ENCODE measurements around the gene NAV2.

Gene NAV2

DNA sequence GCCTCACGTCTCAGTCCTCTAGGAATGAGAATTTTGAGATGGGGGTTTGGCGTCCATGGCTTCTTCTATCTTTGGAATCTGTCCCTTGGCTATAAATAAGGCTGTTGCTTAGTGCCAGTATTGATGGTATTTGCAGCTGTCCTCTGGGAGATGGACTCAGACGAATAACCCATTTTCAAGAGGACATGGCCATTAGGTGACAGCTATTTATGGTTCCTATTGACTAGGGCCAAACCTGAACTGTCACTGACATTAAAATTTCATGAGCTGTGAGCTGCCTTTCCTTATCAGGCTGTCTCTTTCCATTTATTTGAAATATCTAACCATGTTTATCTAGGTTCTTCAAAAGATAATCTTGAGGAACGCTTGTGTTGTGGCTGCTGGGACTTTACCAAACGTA, 92.7 kb downstream of the NAV2 start:
- in situ Hi-C loops (cut with HindIII; ENCODE audit: low sequenced_read_pairs), result no loop called here

DNA sequence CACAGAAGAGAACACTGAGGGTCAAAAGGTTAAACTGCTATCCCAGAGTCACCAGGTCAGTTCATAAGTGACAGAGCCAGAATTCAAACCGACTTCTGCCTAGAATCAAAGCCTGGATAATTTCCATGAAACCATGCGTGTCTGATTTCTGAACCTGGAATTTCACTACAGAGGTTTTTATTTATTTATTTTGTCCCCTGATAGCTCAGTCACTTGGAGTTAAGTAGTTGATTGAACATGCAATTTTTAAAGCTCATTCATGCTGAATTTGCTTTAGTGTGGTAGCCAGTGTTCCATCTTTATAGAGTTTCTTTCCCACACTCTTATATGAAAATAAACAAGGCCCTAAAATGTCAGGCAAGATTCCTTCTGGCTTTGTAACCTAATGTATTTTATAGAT, 93.2 kb downstream of the NAV2 start:
- in situ Hi-C loops (cut with HindIII; ENCODE audit: low sequenced_read_pairs), result no loop called here

DNA sequence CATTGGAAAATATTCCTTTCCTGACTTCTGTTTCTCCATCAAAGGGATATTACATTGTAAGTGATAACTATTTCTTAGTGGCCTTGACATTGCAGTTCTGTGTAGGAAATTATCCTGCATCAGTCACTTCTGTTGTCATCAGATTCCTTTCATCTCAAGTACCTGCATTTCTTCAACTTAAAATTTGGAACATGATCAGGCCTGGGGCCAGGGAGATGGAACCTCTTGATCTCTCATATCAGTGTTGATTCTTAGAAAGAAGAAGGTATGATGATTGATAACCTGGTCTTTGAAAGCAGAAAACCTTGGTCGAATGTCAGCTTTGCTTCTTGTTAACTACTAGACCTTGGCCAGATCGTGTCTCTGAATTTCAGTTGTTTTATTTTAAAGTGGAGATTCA, 93.6 kb downstream of the NAV2 start:
- in situ Hi-C loops (cut with HindIII; ENCODE audit: low sequenced_read_pairs), result no loop called here

DNA sequence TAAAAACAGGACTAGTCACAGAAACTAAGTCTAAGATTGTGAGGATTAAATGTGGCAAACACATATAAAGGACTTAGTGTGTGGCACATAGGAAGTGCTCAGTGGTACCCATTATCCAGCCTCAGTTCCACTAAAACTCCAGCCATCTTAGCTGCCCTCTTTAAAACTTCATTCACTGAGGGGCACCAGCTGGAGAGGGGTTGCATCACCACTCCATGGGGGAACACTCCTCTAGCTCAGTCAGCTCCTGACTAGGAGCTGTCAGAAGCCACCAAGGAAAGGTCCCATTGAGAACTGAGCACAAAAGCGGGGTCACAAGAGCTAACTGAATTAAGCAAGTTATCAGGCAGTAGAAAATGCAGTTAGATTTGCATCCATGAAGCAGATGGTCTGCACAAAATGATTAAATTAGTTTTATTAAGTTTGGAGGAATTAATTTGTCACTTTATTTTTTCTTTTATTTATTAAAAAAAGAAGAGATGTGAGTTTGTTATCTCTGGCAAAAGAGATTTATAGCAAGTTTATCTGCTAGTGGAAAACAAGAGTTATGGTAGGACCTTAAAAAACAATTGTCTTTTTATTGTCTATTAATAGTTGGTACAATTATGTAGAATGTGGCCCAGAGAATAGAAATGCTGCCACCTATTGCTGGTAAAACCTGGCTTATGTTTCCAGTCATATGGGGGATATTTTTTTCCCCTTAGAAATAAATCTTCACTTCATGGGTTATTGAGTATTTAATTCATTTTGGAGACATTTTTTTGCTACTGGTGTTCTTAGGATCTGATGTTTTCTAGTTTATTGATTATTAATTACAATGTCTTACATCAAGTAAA, 95.7 kb downstream of the NAV2 start:
- in situ Hi-C loops (cut with HindIII; ENCODE audit: low sequenced_read_pairs), result no loop called here

DNA sequence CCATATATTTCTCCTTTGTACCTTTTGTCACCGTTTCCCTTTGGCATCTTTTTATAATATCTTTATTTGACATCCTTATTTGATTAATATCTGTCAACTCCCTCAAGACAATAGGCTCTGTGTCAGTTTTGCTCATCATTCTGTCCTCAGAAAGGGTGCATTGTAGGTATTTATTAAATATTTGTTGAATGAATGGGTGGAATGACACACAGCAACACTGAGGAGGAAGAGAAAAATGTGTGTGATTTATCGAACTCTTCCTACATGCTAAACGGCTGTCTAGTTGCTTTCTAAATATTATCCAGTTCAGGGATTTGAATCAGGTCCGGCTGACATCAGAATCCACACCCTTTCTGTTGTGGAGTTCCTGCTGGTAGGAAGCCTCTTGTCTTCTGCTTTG, 98.2 kb downstream of the NAV2 start:
- in situ Hi-C loops (cut with HindIII; ENCODE audit: low sequenced_read_pairs), result no loop called here

DNA sequence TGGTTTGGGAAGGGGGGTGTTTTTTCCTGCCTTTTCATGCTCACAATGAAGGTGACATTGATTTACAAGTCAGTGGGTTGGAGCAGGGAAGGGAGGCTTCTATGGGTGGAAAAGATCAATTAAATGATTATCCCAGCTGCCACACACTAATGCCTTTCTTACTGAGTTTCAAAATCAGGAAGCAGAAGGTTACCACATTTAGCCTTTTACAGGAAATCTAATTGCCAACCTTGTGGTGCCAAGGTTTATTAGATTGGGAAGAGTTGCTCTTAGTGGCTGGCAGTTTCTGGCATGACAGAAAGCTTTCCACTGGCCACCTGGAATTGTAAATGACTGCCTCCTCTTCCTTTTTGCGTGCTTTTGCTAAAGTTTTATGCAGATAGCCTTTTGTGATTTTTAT, 98.7 kb downstream of the NAV2 start:
- in situ Hi-C loops (cut with HindIII; ENCODE audit: low sequenced_read_pairs), result no loop called here

DNA sequence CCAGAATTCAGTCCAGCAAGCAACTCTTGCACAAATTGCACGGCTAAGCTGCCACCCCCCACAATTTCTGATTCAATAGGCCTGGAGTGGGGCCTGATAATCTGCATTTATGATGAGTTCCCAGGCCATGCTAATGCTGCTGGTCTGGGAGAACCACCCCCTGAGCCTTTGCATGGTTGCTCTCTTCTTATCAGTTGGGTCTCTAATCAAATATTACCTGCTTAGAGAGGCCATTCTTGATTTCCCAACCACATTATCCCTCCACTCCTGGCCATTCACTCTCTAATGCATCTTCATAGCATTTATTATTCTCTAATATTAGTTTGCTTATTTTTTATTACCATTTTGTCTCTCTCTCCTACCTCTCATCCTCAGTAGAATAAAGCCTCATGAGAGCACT, 99.5 kb downstream of the NAV2 start:
- in situ Hi-C loops (cut with HindIII; ENCODE audit: low sequenced_read_pairs), result no loop called here

DNA sequence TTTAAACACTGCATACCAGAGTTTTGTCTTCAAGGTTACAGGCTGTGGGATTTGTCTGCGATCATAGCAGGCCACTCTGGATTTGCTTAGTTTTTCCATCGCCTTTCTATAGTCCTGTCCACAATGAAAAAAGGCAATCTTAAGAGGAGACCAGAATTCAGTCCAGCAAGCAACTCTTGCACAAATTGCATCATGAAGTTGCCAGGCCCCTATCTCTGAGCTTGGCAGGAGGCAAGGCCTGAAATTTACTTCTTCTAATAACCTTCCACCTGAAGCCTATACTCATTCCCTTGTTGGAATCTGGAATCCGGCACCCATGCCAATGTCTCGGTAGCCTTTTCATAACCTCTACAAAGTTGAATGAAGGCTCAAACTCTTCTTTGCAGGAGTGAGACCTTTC, 100.1 kb downstream of the NAV2 start:
- in situ Hi-C loops (cut with HindIII; ENCODE audit: low sequenced_read_pairs), result no loop called here

DNA sequence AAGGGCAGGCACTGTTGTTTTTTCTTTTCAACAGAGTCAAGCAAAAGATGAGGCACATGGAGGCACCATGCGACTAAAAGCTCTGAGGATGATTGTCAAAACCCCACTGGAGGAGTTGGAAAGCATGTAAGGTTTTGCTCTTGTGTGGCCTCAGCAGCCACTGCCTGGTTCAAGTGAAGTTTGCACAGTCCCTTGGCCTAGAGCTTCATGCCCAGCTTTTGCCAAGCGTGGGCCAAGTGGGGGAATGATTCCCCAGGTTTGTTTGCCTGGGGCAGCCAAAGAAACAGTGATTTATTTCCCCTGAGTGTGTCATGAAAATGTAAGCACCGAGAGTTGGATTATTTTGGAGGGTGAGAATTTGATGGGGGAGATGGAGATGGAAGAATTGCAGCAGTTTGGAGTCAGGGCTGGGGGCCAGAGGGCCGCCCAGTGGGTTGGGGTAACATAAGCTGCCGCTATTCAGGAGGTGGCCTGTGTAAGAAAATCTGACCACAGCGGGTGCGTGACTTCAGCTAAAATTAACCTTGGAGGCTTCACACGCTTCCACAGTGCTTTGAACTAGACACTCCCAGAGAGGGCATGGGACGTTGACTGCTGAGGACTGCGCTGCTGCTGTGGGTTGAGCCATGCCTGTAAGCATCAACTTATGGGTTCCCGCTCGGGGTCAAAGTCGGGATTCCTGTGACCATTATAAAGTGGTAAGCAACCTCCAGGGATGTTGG, 100.7 kb downstream of the NAV2 start:
- in situ Hi-C loops (cut with HindIII; ENCODE audit: low sequenced_read_pairs), result no loop called here

DNA sequence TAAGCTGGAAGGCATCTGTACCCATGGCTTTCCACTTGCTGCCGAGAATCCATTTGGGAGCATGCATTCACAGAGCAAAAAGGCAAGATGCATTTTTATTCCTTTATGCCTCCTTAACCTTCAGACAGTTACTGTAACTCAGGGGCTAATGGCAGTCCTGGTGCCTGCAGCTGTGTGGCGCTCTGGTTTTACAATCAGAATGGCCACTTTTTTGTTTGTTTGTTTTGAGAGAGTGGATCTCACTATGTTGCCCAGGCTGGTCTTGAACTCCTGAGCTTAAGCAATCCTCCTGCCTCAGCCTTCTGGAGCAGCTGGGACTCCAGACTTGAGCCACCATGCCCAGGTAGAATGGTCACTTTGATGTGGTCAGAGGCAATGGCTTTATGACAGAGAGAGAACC, 101.8 kb downstream of the NAV2 start:
- in situ Hi-C loops (cut with HindIII; ENCODE audit: low sequenced_read_pairs), result no loop called here

DNA sequence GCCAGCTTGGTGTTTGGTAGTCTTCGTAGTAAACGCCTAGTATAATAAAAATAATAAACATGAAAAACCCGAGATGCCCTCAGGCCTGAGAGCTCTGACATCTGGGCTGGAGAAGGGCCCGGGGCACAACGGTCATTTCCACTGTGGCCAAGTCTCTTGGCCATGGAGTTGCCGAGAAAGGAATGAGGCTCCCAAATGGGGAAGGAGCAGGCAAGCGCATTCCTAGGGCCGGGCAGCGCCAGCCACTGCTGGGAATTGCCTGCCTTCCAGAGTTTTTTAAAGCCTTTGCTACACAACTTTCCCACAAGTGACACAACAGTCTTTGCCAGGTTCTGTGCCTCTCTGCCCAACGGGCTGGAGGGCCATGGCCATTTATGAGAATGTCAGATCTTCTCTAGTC, 103.4 kb downstream of the NAV2 start:
- in situ Hi-C loops (cut with HindIII; ENCODE audit: low sequenced_read_pairs), result no loop called here

DNA sequence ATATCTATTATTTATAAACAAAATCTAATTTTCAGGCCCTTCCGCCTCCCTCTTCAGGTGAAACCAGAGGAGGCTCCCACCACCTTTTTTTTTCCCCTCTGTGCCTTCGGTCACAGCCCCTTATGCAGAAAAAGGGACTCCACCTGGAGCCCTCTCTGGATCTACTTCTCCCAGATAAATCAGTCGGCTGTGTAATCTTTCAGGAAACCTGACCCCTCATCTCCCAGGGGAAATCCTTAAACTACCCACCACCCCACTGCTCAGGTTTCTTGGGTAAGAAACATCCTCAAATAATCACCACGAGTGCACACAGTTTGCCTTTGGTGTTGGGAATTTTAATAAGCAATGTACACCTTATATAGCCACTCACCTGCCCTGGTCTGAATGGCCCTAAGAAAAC, 104.2 kb downstream of the NAV2 start:
- in situ Hi-C loops (cut with HindIII; ENCODE audit: low sequenced_read_pairs), result no loop called here

DNA sequence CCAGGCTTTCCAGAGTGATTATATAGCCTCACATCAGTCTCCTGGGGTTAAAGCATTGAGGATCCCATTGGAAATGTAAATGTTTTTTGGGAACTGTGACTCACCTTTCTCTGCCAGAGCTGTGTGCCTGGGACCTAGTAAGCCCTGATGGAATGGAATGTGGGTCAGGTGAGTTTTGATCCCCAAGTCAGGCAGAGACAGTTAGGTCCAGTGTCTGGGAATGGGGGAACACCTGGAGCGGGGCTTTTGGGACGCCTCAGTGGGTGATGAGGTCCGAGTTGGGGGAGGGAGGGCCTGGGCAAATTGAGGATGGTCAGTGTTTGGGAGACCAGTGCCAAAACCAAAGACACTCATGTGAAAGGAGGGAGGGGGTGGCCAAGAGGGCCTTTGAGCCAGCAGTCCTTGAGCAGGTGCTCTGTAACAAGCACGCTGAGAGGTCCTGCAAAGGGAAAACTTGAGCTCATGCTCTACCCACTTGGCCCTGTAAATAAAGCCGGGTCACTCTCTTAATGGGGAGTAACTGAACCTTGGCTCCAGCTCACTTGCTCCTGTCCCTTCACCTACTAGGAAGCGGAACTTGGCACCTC, 104.7 kb downstream of the NAV2 start:
- in situ Hi-C loops (cut with HindIII; ENCODE audit: low sequenced_read_pairs), result no loop called here

DNA sequence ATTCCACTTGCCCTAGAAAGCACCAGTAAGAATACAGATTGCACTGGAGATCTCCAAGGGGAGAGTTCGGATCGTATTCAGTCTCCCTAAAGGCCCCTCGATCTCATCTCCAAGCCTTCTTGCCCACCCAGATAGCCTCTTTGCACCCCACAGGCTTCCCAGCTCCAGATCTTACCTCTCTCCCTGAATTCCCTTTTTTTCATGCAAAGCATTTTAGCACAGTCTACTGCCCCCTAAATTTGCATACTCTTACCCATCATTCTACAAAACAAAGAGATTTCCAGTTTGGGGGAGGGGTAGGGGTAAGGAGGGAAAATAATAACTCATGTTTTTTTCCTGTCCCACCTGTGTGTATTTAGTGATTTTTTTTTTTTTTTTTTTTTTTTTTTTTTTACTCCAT, 105.2 kb downstream of the NAV2 start:
- in situ Hi-C loops (cut with HindIII; ENCODE audit: low sequenced_read_pairs), result no loop called here

DNA sequence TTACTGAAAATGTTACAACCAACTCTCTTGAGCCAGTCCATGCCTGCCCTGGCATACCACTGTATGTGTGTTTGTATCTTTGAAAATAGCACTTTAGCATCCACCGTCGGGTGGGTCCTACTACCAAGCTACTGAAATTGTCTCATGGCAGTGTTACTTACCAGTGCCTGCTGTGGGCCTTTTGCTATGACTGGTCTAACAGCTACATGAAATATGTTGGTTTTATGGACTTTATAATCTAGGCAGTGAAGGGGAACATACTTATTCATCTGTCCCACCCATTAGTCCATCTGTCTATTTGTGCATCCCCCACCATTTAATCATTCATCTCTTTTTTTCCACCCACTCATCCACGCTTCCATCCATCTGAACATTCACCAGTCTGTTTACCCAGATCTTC, 106.0 kb downstream of the NAV2 start:
- in situ Hi-C loops (cut with HindIII; ENCODE audit: low sequenced_read_pairs), result no loop called here

DNA sequence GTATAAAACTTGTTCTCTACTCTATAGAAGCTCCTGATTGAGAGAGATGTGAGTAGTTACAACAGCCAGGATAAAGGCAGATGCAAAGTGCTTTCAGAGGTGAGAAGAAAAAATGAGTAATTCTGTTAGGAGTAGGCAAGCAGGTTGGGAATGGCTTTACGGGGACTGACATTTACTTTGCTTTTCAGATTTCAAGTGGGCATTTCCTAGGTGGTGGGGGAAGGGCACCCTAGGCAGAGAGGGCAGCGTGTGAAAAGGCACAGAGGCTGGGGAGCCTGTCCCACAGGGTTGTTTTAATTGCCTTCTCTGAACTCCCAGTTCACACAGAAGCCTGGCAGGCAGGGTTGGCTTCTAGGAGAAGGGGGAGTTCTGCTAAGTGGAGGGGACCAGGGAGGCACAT, 106.5 kb downstream of the NAV2 start:
- in situ Hi-C loops (cut with HindIII; ENCODE audit: low sequenced_read_pairs), result no loop called here

DNA sequence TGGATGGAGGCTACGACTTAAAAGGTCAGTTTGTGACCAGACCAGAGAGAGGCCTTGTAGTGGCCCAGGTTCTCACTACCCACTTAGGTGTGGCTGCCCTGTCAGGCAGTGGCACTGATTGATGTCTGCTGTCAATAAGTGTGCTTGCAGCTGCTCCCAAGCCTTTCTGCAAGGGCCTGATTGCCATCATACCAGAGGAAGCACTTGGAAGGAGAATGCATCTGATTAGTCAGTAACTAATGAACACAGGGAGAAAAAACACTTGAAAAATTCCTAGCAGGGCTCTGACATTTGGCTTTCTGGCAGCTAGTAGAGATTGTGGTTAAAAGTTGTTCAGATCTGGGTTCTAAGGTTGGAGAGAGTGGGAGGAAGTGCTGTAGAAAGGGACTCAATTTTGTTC, 107.5 kb downstream of the NAV2 start:
- in situ Hi-C loops (cut with HindIII; ENCODE audit: low sequenced_read_pairs), result no loop called here

DNA sequence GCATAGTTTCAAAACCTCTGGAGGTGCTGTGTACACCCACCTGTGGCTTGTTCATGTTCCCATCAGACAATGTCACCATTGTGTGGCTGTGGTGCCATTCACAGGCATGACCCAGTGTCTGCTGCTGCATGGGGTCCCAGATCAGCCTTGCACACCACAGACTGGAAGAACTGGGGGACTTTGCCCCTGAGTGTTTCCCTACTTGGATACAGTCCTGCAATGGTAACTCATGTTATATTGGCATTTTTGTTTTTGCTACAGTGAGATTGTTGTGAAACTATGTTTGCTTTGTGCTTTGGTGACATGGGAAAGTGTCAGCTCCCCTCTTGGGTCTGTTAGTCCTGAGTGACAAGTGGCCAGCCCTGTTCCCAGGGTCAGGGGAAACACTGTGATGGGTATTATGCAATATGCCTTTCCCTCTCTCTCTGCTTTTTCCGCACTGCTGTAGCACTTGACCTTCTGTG, 108.8 kb downstream of the NAV2 start:
- in situ Hi-C loops (cut with HindIII; ENCODE audit: low sequenced_read_pairs), result no loop called here

DNA sequence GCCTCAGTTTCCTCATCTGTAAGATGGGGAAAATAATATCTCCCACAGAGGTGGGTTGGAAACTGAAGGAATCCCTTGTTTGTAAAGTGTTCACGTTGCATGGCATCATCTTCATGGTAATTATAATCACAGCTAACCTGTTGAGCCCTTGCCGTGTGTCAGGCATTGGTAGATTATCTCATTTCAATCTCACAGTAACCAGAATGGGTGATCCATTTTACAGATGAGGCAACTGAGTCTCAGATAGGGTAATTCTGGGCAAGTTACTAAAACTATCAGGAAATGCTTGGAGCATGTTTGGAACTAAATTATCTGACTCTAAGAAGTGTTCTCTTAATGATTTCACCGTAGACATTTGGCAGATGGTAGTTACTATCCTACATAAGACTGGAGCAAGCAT, 109.4 kb downstream of the NAV2 start:
- in situ Hi-C loops (cut with HindIII; ENCODE audit: low sequenced_read_pairs), result no loop called here

DNA sequence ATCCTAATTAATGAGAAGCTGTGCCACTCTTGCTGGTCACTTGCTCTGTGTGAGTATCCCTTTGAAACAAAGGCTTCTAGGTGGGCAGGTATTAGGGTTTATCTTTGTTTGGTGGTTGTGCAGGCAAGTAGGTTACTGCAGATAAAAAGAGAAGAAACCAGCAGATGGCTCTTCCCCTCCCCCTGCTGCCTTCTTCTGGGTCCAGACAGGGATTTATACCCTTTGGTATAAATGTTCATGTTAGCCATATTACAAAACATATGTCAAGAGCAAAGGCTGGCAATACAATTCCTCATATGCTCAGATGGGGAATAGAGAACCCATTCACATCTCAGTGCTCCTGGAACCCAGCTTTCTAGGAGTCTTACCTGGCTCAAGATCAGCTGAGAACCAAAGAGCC, 109.9 kb downstream of the NAV2 start:
- in situ Hi-C loops (cut with HindIII; ENCODE audit: low sequenced_read_pairs), result no loop called here

DNA sequence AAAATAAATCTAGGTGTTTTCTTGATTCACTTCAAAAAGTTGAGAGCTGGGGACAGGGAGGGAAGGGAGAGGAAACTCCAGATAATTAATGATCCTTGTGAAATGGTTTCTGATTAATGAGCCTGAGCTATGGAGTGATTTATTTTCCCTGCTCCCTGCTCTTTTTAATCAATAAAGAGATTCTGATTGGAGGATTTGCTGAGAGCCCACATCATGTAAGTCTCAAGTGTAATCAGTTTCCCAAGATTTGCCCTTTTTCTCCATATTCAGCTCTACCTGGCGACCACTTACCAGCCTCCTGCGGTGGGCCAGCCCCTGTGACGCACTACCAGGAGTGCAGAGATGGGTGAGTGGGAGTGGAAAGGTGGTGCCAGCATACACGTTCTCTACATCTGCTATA, 114.0 kb downstream of the NAV2 start:
- in situ Hi-C loops (cut with HindIII; ENCODE audit: low sequenced_read_pairs), result no loop called here
